Esophagus muscularis mucosa (tissue), 4 donors: Measurements from ENCODE around the gene THSD7A. TPM values are rescaled to one million over a fixed set of nuclear protein-coding genes. Genes with fewer than 3 reads are reported as not detected.

ENCODE experiments used
- DNase-seq: peaks from one replicate; pipeline ENCODE4 v3.0.0-alpha.2; 2017; ENCODE audit errors: extremely low spot score
- H3K27ac ChIP-seq, 4 donors: fragments of 200-600 bp; sonication (generic); replicated peaks in 1 of 4; 1 replicate in 3 of 4; 2 replicates in 1 of 4; pipeline ENCODE4 v1.5.1; 2016 to 2019; ENCODE audit warnings: mild to moderate bottlenecking in 1 of 4
- H3K27me3 ChIP-seq, 4 donors: fragments of 200-600 bp; sonication (generic); one replicate each; pipeline versions ENCODE4 v1.5.1 to v1.6.0; 2016 to 2019
- H3K36me3 ChIP-seq, 4 donors: fragments of 200-600 bp; sonication (generic); one replicate each; pipeline ENCODE4 v1.5.1; 2016 to 2019
- H3K4me1 ChIP-seq, 4 donors: fragments of 200-600 bp; sonication (generic); one replicate each; pipeline ENCODE4 v1.5.1; 2016 to 2019
- H3K4me3 ChIP-seq, 4 donors: fragments of 200-600 bp; sonication (generic); 1 replicate in 2 of 4; 2 replicates in 2 of 4; pipeline ENCODE4 v1.5.1; 2016 to 2019; ENCODE audit warnings: mild to moderate bottlenecking in 4 of 4, moderate library complexity in 1 of 4
- H3K9me3 ChIP-seq, 4 donors: fragments of 200-600 bp; sonication (generic); 1 replicate in 3 of 4; 2 replicates in 1 of 4; pipeline ENCODE4 v1.5.1; 2016 to 2019
- EP300 ChIP-seq: sonication (generic); formaldehyde crosslinking; IDR thresholded peaks from one replicate; pipeline ENCODE4 v1.6.1; 2017; ENCODE audit warnings: antibody characterized with exemption
- POLR2A ChIP-seq: fragments of 450-650 bp; IDR thresholded peaks from one replicate; pipeline ENCODE4 v1.6.1; 2017; ENCODE audit warnings: antibody characterized with exemption, moderate library complexity, mild to moderate bottlenecking, low read depth
- POLR2AphosphoS5 ChIP-seq, 2 donors: sonication (generic); formaldehyde crosslinking; IDR thresholded peaks; one replicate each; pipeline ENCODE4 v1.6.1; 2017; ENCODE audit warnings: antibody characterized with exemption in 2 of 2
- WGBS: methylation state at CpG from one replicate; pipeline ENCODE4 v1.1.5; 2018; 5-methylcytosine and 5-hydroxymethylcytosine counted together
- intact Hi-C: fragments of 100-400 bp; cut with DNase I; formaldehyde crosslinking; loops from one replicate; pipeline ENCODE4 v1.15.1; 2023
- total RNA-seq, 4 donors: library from RNA; depleted of rRNA; stranded (reverse); fragments of >200 nt; gene quantifications; one replicate each; pipeline versions ENCODE4 v1.1.0 to v1.2.1, GENCODE V29; 2016
- TF ChIP-seq, protein P1 (sequence below), 3 experiments: fragments of 200-600 bp in 2 of 3; fragments of 450-650 bp in 1 of 3; sonication (generic) in 2 of 3; IDR thresholded peaks; one replicate each; pipeline ENCODE4 v1.5.1; 2017 to 2019; ENCODE audit warnings: antibody characterized with exemption in 3 of 3, mild to moderate bottlenecking in 2 of 3, moderate library complexity in 1 of 3

Gene THSD7A
- total RNA-seq, 4 donors from 2014 or later, result 1.2 to 3.8 (median 2.8) TPM

GRCh38 chr7:11699666-11700065, 132.3 kb downstream of the THSD7A start:
- intact Hi-C loops, result no loop called here
- WGBS, result 88% methylated on average over 5 of the region's 5 CpGs
- no peaks in the 10 kb centered on the region for H3K4me1 ChIP-seq
- H3K9me3 ChIP-seq, result no peaks in the 10 kb centered on the region
- no peak overlapping the region for H3K27ac ChIP-seq
- H3K27me3 ChIP-seq, result no peaks in the 10 kb centered on the region
- H3K4me3 ChIP-seq, result no peak overlapping the region
- H3K36me3 ChIP-seq, result no peaks in the 10 kb centered on the region
- DNase-seq, result no peak
- TF ChIP-seq POLR2A, result no peak
- TF ChIP-seq, protein P1, sequence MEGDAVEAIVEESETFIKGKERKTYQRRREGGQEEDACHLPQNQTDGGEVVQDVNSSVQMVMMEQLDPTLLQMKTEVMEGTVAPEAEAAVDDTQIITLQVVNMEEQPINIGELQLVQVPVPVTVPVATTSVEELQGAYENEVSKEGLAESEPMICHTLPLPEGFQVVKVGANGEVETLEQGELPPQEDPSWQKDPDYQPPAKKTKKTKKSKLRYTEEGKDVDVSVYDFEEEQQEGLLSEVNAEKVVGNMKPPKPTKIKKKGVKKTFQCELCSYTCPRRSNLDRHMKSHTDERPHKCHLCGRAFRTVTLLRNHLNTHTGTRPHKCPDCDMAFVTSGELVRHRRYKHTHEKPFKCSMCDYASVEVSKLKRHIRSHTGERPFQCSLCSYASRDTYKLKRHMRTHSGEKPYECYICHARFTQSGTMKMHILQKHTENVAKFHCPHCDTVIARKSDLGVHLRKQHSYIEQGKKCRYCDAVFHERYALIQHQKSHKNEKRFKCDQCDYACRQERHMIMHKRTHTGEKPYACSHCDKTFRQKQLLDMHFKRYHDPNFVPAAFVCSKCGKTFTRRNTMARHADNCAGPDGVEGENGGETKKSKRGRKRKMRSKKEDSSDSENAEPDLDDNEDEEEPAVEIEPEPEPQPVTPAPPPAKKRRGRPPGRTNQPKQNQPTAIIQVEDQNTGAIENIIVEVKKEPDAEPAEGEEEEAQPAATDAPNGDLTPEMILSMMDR (IDR thresholded peaks at IDR 0.05), result no peak
- TF ChIP-seq POLR2AphosphoS5 (IDR thresholded peaks at IDR 0.05), result no peak
- TF ChIP-seq EP300, result no peak

DNA sequence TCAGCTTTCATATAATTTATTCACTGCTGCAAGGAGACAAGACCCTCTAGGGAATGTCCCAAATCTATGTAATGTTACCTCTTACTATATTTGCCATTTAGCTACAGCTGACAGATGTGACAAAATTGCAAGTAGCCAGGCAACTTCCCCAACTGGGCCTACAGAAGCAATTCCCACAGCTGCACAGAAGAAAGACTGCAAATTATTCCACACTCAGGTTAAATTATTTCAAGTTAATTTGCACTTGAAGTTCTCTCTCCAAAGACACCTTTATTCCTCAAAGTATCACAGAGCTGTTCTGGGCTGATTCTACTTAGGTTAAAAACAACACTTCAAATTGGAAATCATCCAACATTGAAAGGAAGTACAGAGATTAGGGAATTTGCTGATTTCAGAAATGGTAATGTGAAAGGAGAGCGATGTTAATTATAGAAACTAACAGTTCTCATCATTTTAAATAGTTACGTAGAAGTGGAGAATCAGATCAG, 133.6 kb downstream of the THSD7A start:
- Histone ChIP-seq H3K36me3 (no peaks in the 10 kb centered on the region), H3K27ac (no peak overlapping the region), H3K4me3 (no peak overlapping the region), H3K27me3 (no peaks in the 10 kb centered on the region), H3K4me1 (no peaks in the 10 kb centered on the region), H3K9me3 (no peaks in the 10 kb centered on the region)
- 72% methylated on average over 2 of the region's 2 CpGs for WGBS
- no peak for DNase-seq
- intact Hi-C loops, result no loop called here
- TF ChIP-seq, protein P1 (IDR thresholded peaks at IDR 0.05), result no peak
- TF ChIP-seq EP300, result no peak
- no peak for TF ChIP-seq POLR2A
- no peak for TF ChIP-seq POLR2AphosphoS5 (IDR thresholded peaks at IDR 0.05)

GRCh38 chr7:11690395-11690794, 141.6 kb downstream of the THSD7A start:
- H3K4me1 ChIP-seq, result no peaks in the 10 kb centered on the region
- intact Hi-C loops, result no loop called here
- no peak for DNase-seq
- no peak for TF ChIP-seq POLR2AphosphoS5 (IDR thresholded peaks at IDR 0.05)
- TF ChIP-seq, protein P1 (IDR thresholded peaks at IDR 0.05), result no peak
- no peak for TF ChIP-seq POLR2A
- TF ChIP-seq EP300, result no peak
- H3K27me3 ChIP-seq, result no peaks in the 10 kb centered on the region
- no peaks in the 10 kb centered on the region for H3K36me3 ChIP-seq
- 85% methylated on average over 3 of the region's 3 CpGs for WGBS
- H3K27ac ChIP-seq, result no peak overlapping the region
- H3K9me3 ChIP-seq, result peaks cover 0 to 3% (median 0%) of the 10 kb centered on the region in 4 donors
- H3K4me3 ChIP-seq, result no peak overlapping the region

DNA sequence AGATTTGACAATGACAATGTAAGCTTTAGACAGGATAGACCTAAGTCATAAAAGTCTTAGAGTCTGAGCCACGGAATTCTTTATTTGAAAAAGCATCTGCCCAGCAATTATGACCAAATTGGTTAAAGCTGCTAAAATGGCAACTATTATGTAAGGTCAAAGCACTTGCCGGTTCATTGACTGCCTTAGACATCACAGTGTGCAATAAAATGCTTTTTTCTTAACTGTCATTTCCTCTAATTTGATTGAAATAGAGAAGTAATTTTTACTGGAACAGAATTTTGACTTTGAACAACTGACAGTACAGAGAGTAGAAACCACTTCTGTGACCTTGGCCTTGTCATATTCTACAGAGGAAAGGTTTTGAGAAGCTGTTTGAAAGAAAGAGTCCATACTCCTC, 142.9 kb downstream of the THSD7A start:
- no peak for DNase-seq
- TF ChIP-seq, protein P1 (IDR thresholded peaks at IDR 0.05), result no peak
- TF ChIP-seq POLR2AphosphoS5 (IDR thresholded peaks at IDR 0.05) (no peak), EP300 (no peak), POLR2A (no peak)
- intact Hi-C loops, result no loop called here
- Histone ChIP-seq H3K4me1 (no peaks in the 10 kb centered on the region), H3K4me3 (no peak overlapping the region), H3K36me3 (no peaks in the 10 kb centered on the region), H3K9me3 (peaks cover 0 to 14% (median 4%) of the 10 kb centered on the region in 4 donors), H3K27me3 (no peaks in the 10 kb centered on the region), H3K27ac (no peak overlapping the region)
- 68% methylated on average over 2 of the region's 2 CpGs for WGBS

GRCh38 chr7:11681461-11681860, 150.5 kb downstream of the THSD7A start:
- Histone ChIP-seq H3K27me3 (no peaks in the 10 kb centered on the region), H3K36me3 (no peaks in the 10 kb centered on the region), H3K27ac (no peak overlapping the region), H3K4me3 (no peak overlapping the region), H3K9me3 (peaks cover 0 to 37% (median 19%) of the 10 kb centered on the region in 4 donors), H3K4me1 (no peaks in the 10 kb centered on the region)
- intact Hi-C loops, result no loop called here
- DNase-seq, result no peak
- no peak for TF ChIP-seq POLR2A
- TF ChIP-seq EP300, result no peak
- TF ChIP-seq, protein P1 (IDR thresholded peaks at IDR 0.05), result no peak
- TF ChIP-seq POLR2AphosphoS5 (IDR thresholded peaks at IDR 0.05), result no peak
- WGBS, result 78% methylated on average over 3 of the region's 3 CpGs
